ENCODE data around the gene FBXL15. TPM values are rescaled to one million over a fixed set of nuclear protein-coding genes. Genes with fewer than 3 reads are reported as not detected.

Gene FBXL15
- total RNA-seq, 1 donor from 2014 or later: 14.5 TPM

- Mint-ChIP-seq H3K27ac (peak overlapping the region; percentile 87), H3K4me3 (peak overlapping the region; percentile 99), H3K4me1 (ENCODE audit: low read depth) (peaks cover 34% of the 10 kb centered on the region), H3K36me3 (ENCODE audit: low read depth) (peaks cover 14% of the 10 kb centered on the region), H3K27me3 (ENCODE audit: insufficient read depth) (peaks cover 12% of the 10 kb centered on the region), H3K9me3 (no peaks in the 10 kb centered on the region)
- intact Hi-C loops (cut with micrococcal nuclease): loop anchor here (1.0 kb wide), 1 partner anchor 174 kb away; the partner anchor contains the start of gene GBF1
- peak; percentile 76 for DNase-seq (ENCODE audit: low spot score)
These were observed 1.1 kb upstream of the FBXL15 start for GRCh38 chr10:102419269-102420180.

GRCh38 chr10:102420181-102420713 lies 389 bp upstream of the FBXL15 start:
- Mint-ChIP-seq H3K27me3 (ENCODE audit: insufficient read depth) (peaks cover 12% of the 10 kb centered on the region), H3K9me3 (no peaks in the 10 kb centered on the region), H3K4me3 (peak overlapping the region; percentile 99), H3K36me3 (ENCODE audit: low read depth) (peaks cover 14% of the 10 kb centered on the region), H3K27ac (peak overlapping the region; percentile 98), H3K4me1 (ENCODE audit: low read depth) (peaks cover 34% of the 10 kb centered on the region)
- no peak for DNase-seq (ENCODE audit: low spot score)
- intact Hi-C loops (cut with micrococcal nuclease): loop anchor here (1.0 kb wide), 1 partner anchor 175 kb away; the partner anchor contains the start of gene GBF1

- H3K4me1 Mint-ChIP-seq (ENCODE audit: low read depth): peaks cover 34% of the 10 kb centered on the region
- H3K36me3 Mint-ChIP-seq (ENCODE audit: low read depth): peaks cover 14% of the 10 kb centered on the region
- H3K27me3 Mint-ChIP-seq (ENCODE audit: insufficient read depth): peaks cover 9% of the 10 kb centered on the region
- intact Hi-C loops (cut with micrococcal nuclease): loop anchor here (1.0 kb wide), 8 partner anchors 11 to 269 kb away; partner anchors contain the start of genes ACTR1A, CUEDC2, NFKB2 and NOLC1
- DNase-seq (ENCODE audit: low spot score): no peak
- H3K4me3 Mint-ChIP-seq: peak overlapping the region; percentile 99
- peak overlapping the region; percentile 40 for H3K27ac Mint-ChIP-seq
- no peaks in the 10 kb centered on the region for H3K9me3 Mint-ChIP-seq
These were observed 796 bp downstream of the FBXL15 start for GRCh38 chr10:102421507-102421756.

DNA sequence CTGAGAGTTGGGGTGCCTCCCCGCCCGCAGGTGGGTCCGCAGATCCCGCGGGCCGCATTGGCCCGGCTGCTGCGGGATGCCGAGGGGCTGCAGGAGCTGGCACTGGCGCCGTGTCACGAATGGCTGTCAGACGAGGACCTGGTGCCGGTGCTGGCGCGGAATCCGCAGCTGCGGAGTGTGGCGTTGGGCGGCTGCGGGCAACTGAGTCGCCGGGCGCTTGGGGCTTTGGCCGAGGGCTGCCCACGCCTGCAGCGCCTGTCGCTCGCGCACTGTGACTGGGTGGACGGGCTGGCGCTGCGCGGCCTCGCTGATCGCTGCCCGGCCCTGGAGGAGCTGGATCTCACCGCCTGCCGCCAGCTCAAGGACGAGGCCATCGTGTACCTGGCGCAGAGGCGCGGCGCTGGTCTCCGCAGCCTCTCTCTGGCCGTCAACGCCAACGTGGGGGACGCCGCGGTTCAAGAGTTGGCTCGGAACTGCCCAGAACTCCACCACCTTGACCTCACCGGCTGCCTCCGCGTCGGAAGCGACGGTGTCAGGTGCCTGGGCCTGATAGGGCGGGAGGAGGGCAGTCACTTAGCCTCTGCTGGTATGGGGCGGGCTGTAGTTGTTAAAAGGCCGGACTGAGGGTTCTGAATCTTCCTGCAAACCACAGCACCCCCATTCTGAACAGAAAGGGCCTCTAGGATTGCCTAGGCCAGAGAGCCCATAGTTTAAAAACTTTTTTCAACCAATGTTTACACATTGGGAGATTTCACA lies 1.3 kb downstream of the FBXL15 start:
- H3K36me3 Mint-ChIP-seq (ENCODE audit: low read depth): peaks cover 14% of the 10 kb centered on the region

DNA sequence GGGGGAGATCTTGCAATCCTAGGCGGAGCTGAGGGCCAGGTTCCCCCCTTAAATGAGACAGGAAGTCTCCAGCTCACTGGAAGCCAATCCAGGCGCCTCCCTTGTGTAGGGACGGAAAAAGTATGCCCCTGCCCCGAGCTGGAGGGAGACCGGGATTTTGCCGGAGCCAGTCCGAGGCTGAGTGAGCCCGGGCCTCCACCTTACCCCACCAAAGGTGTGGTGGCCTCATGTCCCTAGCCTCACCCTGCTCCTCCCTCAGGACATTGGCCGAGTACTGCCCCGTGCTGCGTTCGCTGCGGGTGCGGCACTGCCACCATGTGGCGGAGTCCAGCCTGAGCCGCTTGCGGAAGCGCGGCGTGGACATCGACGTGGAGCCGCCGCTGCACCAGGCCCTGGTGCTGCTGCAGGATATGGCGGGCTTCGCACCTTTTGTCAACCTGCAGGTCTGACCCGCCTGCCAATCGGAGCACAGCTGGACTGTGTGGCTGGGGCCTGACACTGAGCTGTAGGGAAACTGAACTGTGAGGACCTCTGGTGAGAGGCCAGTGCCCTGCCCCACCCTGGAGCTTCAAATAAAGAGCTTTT lies 2.0 kb downstream of the FBXL15 start:
- intact Hi-C loops (cut with micrococcal nuclease): loop anchor here (1.0 kb wide), 3 partner anchors 27 to 193 kb away; no protein-coding TSS in a partner anchor
- H3K27me3 Mint-ChIP-seq (ENCODE audit: insufficient read depth): peaks cover 3% of the 10 kb centered on the region
- H3K4me1 Mint-ChIP-seq (ENCODE audit: low read depth): peaks cover 43% of the 10 kb centered on the region
- no peaks in the 10 kb centered on the region for H3K9me3 Mint-ChIP-seq
- peak overlapping the region; percentile 60 for H3K27ac Mint-ChIP-seq
- peak overlapping the region; percentile 99 for H3K4me3 Mint-ChIP-seq
- H3K36me3 Mint-ChIP-seq (ENCODE audit: low read depth): peaks cover 19% of the 10 kb centered on the region
- DNase-seq (ENCODE audit: low spot score): peak; percentile 56

More for the DNA sequence above, 1.3 kb downstream of the FBXL15 start:
- peak; percentile 37 for DNase-seq (ENCODE audit: low spot score)
- H3K4me3 Mint-ChIP-seq: peak overlapping the region; percentile 99
- intact Hi-C loops (cut with micrococcal nuclease): loop anchor here (1.0 kb wide), 11 partner anchors 10 to 270 kb away; partner anchors contain the start of genes ACTR1A, CUEDC2, NFKB2 and NOLC1
- peak overlapping the region; percentile 60 for H3K27ac Mint-ChIP-seq
- H3K27me3 Mint-ChIP-seq (ENCODE audit: insufficient read depth): peaks cover 9% of the 10 kb centered on the region
- H3K4me1 Mint-ChIP-seq (ENCODE audit: low read depth): peaks cover 36% of the 10 kb centered on the region
- H3K9me3 Mint-ChIP-seq: no peaks in the 10 kb centered on the region

DNA sequence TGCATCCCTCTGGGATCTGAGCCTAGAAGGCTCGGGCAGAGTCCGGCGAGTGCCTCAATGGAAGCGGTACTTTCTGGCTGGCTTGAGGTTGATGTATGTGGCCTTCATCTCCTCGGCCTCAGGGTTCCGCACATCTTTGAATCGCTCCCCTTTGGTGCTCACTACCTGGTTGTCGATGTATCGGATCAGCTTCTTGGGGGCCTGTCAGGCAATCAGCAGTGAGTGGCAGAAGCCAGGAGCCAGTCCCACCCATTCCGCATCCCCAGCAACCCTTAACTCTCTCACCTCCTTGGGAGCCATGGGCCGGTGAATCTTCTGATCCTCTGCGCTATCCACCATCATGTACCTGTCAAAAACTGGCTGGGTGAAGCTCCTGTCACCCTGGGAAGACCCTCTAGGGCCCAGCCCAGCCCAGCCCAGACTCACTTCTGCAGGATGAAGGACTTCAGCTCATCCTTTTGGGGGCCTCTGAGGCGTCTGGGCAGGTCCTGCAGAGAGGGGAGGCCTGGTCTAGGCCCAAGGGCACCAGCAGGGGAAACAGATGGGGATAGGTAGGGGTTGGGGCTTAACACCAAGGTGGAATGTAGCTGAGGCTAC lies 2.8 kb downstream of the FBXL15 start:
- intact Hi-C loops (cut with micrococcal nuclease): no loop called here
- Mint-ChIP-seq H3K27me3 (ENCODE audit: insufficient read depth) (no peaks in the 10 kb centered on the region), H3K36me3 (ENCODE audit: low read depth) (peaks cover 19% of the 10 kb centered on the region), H3K4me1 (ENCODE audit: low read depth) (peaks cover 45% of the 10 kb centered on the region), H3K4me3 (peak overlapping the region; percentile 65), H3K9me3 (no peaks in the 10 kb centered on the region), H3K27ac (no peak overlapping the region)
- no peak for DNase-seq (ENCODE audit: low spot score)

DNA sequence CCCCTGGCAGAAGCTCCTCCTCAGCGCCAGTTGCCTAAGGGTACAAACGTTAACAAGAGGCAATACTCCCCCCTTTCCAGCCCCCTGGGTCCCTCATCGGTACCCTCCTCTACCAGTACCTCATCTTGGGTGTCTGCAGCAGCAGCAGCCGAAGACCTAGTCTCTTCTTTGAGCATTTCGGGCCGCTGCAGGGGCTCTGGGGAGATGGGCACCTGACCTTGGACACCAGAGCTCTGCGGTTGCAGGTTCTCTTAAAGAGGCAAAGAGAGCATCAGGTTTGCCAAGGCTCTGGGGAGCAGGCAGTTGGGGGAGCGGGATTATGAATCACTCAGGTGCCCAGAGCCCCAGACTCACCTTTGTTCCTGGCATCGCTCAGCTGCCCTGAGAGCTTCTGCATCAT lies 3.5 kb downstream of the FBXL15 start:
- H3K27me3 Mint-ChIP-seq (ENCODE audit: insufficient read depth): no peaks in the 10 kb centered on the region
- H3K4me1 Mint-ChIP-seq (ENCODE audit: low read depth): peaks cover 41% of the 10 kb centered on the region
- H3K4me3 Mint-ChIP-seq: peak overlapping the region; percentile 15
- intact Hi-C loops (cut with micrococcal nuclease): no loop called here
- peaks cover 19% of the 10 kb centered on the region for H3K36me3 Mint-ChIP-seq (ENCODE audit: low read depth)
- H3K9me3 Mint-ChIP-seq: no peaks in the 10 kb centered on the region
- no peak for DNase-seq (ENCODE audit: low spot score)
- H3K27ac Mint-ChIP-seq: no peak overlapping the region

DNA sequence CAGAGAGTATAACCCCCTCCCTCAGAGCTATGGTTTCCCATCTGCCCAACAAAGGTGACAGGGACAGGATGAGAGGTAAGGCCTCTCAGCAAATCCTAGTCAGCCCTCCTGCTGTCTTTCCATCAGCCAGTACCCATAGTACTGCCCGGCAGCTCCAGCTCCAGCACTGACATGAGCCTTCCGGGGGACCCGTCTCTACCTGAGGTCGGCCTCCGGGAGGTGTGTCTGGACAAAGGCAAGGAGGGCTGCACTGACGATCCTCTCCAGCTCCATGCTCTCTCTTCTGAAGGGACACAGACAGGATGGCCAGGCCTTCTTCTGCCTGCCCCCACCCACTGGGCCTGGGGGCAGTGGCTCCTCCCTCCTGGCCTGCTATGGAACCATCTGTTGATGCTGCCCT lies 4.3 kb downstream of the FBXL15 start:
- H3K4me1 Mint-ChIP-seq (ENCODE audit: low read depth): peaks cover 35% of the 10 kb centered on the region
- DNase-seq (ENCODE audit: low spot score): no peak
- H3K36me3 Mint-ChIP-seq (ENCODE audit: low read depth): peaks cover 19% of the 10 kb centered on the region
- no peaks in the 10 kb centered on the region for H3K27me3 Mint-ChIP-seq (ENCODE audit: insufficient read depth)
- no peak overlapping the region for H3K4me3 Mint-ChIP-seq
- H3K27ac Mint-ChIP-seq: no peak overlapping the region
- intact Hi-C loops (cut with micrococcal nuclease): no loop called here
- H3K9me3 Mint-ChIP-seq: no peaks in the 10 kb centered on the region

GRCh38 chr10:102425444-102425843 lies 4.8 kb downstream of the FBXL15 start:
- H3K4me3 Mint-ChIP-seq: no peak overlapping the region
- no peaks in the 10 kb centered on the region for H3K9me3 Mint-ChIP-seq
- peaks cover 19% of the 10 kb centered on the region for H3K36me3 Mint-ChIP-seq (ENCODE audit: low read depth)
- no peak overlapping the region for H3K27ac Mint-ChIP-seq
- no peaks in the 10 kb centered on the region for H3K27me3 Mint-ChIP-seq (ENCODE audit: insufficient read depth)
- DNase-seq (ENCODE audit: low spot score): no peak
- H3K4me1 Mint-ChIP-seq (ENCODE audit: low read depth): peaks cover 29% of the 10 kb centered on the region
- intact Hi-C loops (cut with micrococcal nuclease): no loop called here

- Mint-ChIP-seq H3K27me3 (ENCODE audit: insufficient read depth) (no peaks in the 10 kb centered on the region), H3K4me3 (no peak overlapping the region), H3K27ac (no peak overlapping the region), H3K36me3 (ENCODE audit: low read depth) (peaks cover 21% of the 10 kb centered on the region), H3K9me3 (no peaks in the 10 kb centered on the region), H3K4me1 (ENCODE audit: low read depth) (peaks cover 30% of the 10 kb centered on the region)
- no peak for DNase-seq (ENCODE audit: low spot score)
- intact Hi-C loops (cut with micrococcal nuclease): no loop called here
These were observed 6.2 kb downstream of the FBXL15 start for GRCh38 chr10:102426803-102427287.

DNA sequence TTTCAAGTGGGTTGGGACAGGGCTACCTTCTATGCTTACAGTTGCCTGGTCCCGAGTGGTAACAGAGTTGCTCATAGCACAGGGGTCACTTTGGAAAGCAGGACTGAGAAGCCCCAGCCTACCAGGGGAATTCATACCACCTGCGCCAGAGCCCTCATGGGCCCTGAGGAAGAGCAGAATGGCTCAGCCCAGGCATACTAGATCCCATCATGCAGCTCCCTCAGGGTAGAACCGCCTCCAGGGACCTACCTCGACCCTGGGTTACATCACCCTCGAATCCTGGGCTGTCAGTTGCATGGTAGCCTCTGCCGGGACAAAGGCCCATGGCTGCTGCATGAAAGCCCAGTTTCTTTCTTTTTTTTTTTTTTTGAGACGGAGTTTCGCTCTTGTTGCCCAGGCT lies 8.8 kb downstream of the FBXL15 start:
- Mint-ChIP-seq H3K9me3 (no peaks in the 10 kb centered on the region), H3K4me3 (no peak overlapping the region), H3K36me3 (ENCODE audit: low read depth) (peaks cover 10% of the 10 kb centered on the region), H3K4me1 (ENCODE audit: low read depth) (peaks cover 33% of the 10 kb centered on the region), H3K27ac (no peak overlapping the region), H3K27me3 (ENCODE audit: insufficient read depth) (no peaks in the 10 kb centered on the region)
- intact Hi-C loops (cut with micrococcal nuclease): no loop called here
- no peak for DNase-seq (ENCODE audit: low spot score)
